Measurements from ENCODE around the gene SH3PXD2B.
A peak's percentile ranks its signal among the peaks of the same experiment; 100 is the strongest.

The SH3PXD2B gene

GRCh38 chr5:172463031-172463430 lies 8.7 kb upstream of the SH3PXD2B start:
- H3K36me3 ChIP-seq (ENCODE audit: control insufficient read depth in 1 of 2, insufficient read depth in 2 of 2, low read length in 2 of 2): no peaks in the 10 kb centered on the region
- no peak overlapping the region for H3K4me3 ChIP-seq (ENCODE audit: low read depth in 1 of 2, low read length in 2 of 2)
- no peaks in the 10 kb centered on the region for H3K9me3 ChIP-seq (ENCODE audit: control insufficient read depth in 1 of 2, low read length in 2 of 2)
- H3K27ac ChIP-seq (ENCODE audit: low read length): no peak overlapping the region
- H3K4me1 ChIP-seq (ENCODE audit: control insufficient read depth in 1 of 2, insufficient read depth in 2 of 2, low read length in 2 of 2): no peaks in the 10 kb centered on the region
- no peaks in the 10 kb centered on the region for H3K27me3 ChIP-seq (ENCODE audit: low read depth, low read length)

DNA sequence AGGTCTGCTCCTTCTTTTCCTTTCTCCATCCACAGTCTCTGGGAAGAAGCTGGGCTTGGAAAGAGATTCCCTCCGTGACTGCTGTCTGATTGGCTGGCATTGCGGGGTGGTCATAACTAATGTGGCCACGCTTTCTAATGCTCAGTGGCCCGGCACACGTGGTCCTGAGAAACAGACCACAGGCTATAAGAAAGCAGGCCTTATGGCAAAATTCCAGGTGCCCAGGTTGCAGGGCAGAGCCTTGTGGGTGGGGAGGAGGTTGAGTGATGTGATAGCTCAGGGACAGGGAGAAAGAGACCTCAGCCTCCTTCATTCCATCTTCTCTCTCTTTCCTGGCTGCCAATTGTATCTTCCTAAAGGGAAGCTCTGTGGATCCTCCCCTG lies 5.4 kb upstream of the SH3PXD2B start:
- H3K9me3 ChIP-seq (ENCODE audit: control insufficient read depth in 1 of 2, low read length in 2 of 2): no peaks in the 10 kb centered on the region
- no peaks in the 10 kb centered on the region for H3K36me3 ChIP-seq (ENCODE audit: control insufficient read depth in 1 of 2, insufficient read depth in 2 of 2, low read length in 2 of 2)
- H3K27me3 ChIP-seq (ENCODE audit: low read depth, low read length): no peaks in the 10 kb centered on the region
- H3K27ac ChIP-seq (ENCODE audit: low read length): no peak overlapping the region
- no peak overlapping the region for H3K4me3 ChIP-seq (ENCODE audit: low read depth in 1 of 2, low read length in 2 of 2)
- peaks cover 4 to 9% of the 10 kb centered on the region in 2 donors for H3K4me1 ChIP-seq (ENCODE audit: control insufficient read depth in 1 of 2, insufficient read depth in 2 of 2, low read length in 2 of 2)

GRCh38 chr5:172458976-172459782 lies 4.9 kb upstream of the SH3PXD2B start:
- no peaks in the 10 kb centered on the region for H3K36me3 ChIP-seq (ENCODE audit: control insufficient read depth in 1 of 2, insufficient read depth in 2 of 2, low read length in 2 of 2)
- H3K27ac ChIP-seq (ENCODE audit: low read length): no peak overlapping the region
- peaks cover 5 to 11% of the 10 kb centered on the region in 2 donors for H3K4me1 ChIP-seq (ENCODE audit: control insufficient read depth in 1 of 2, insufficient read depth in 2 of 2, low read length in 2 of 2)
- H3K4me3 ChIP-seq (ENCODE audit: low read depth in 1 of 2, low read length in 2 of 2): no peak overlapping the region
- no peaks in the 10 kb centered on the region for H3K27me3 ChIP-seq (ENCODE audit: low read depth, low read length)
- H3K9me3 ChIP-seq (ENCODE audit: control insufficient read depth in 1 of 2, low read length in 2 of 2): no peaks in the 10 kb centered on the region

DNA sequence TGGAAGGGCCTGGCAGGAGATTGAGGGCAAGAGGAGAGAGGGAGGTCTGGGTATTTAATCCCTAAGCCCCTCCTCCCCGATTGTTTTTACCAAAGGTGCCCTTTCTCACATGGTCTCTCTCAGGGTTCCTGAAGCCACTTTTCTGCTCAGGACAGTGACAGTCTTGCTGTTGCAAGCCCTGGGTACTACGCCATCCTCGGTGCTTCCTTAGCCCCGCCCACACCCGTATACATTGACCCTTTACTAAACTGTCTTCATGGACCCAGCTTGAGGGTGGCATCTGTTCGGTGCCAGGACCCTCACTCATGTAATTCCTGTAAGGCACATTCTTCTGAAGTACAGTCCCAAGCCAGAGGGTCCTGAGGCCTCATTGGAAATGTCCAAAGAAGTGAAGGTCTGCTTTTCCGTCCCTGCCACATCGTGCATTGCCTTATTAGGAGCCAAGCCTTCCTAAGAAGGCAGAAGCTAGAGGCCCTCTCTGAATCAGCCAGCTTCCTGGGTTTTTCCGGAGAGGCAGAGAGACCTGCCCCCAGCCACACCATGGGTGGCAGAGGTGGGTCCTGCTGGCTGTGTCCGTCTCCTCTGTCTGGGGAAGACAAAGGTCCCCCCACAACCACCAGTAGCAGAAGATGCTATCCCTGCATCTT lies 1.9 kb upstream of the SH3PXD2B start:
- no peaks in the 10 kb centered on the region for H3K9me3 ChIP-seq (ENCODE audit: control insufficient read depth in 1 of 2, low read length in 2 of 2)
- peaks cover 9 to 22% of the 10 kb centered on the region in 2 donors for H3K4me1 ChIP-seq (ENCODE audit: control insufficient read depth in 1 of 2, insufficient read depth in 2 of 2, low read length in 2 of 2)
- H3K36me3 ChIP-seq (ENCODE audit: control insufficient read depth in 1 of 2, insufficient read depth in 2 of 2, low read length in 2 of 2): no peaks in the 10 kb centered on the region

DNA sequence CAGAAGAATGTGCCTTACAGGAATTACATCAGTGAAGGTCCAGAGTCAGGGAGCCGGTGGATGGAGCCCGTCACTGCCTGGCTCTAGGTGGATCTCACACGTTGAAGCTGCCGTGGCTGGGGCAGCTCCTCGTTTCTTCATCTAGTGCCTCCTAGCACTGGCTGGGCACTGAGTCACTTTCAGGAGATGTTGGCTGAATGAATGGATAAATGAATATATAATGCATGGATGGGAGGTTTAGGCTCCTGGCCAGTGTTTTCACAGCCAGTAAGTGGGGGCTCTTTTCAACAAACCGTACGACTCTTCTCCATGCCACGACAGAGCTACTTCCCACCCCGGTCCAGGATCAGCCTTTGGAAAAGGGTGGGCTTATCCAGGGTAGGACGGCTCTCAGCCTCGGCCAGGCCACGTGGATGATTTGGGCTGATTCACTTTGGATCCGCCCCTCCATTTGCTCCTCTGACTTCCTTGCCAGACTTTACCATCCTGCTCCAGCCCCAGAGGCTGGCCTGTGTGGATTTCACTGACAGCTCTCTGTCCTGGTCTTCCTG lies 1.3 kb upstream of the SH3PXD2B start:
- no peak overlapping the region for H3K4me3 ChIP-seq (ENCODE audit: low read depth in 1 of 2, low read length in 2 of 2)

More for the DNA sequence above, 1.9 kb upstream of the SH3PXD2B start:
- H3K27ac ChIP-seq (ENCODE audit: low read length): no peak overlapping the region
- H3K27me3 ChIP-seq (ENCODE audit: low read depth, low read length): no peaks in the 10 kb centered on the region
- no peak overlapping the region for H3K4me3 ChIP-seq (ENCODE audit: low read depth in 1 of 2, low read length in 2 of 2)

DNA sequence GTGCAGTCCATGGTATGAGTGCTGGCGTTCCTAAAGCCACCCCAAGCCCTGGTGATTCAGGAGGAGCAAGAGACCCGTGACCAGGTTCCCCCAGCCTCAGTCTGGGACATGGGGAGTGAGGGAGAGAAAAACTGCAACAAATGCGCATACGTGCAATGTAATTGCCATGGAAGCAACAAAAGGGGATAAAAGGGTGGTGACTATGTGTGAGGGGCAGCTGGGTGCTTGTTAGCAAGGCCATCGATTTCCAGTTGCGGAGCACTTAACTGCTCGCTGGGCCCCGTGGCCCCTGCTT lies 709 bp upstream of the SH3PXD2B start:
- peak overlapping the region; percentile 56 to 61 for H3K4me3 ChIP-seq (ENCODE audit: low read depth in 1 of 2, low read length in 2 of 2)
- H3K27ac ChIP-seq (ENCODE audit: low read length): no peak overlapping the region
- no peaks in the 10 kb centered on the region for H3K36me3 ChIP-seq (ENCODE audit: control insufficient read depth in 1 of 2, insufficient read depth in 2 of 2, low read length in 2 of 2)
- H3K27me3 ChIP-seq (ENCODE audit: low read depth, low read length): no peaks in the 10 kb centered on the region
- H3K4me1 ChIP-seq (ENCODE audit: control insufficient read depth in 1 of 2, insufficient read depth in 2 of 2, low read length in 2 of 2): peaks cover 9 to 30% of the 10 kb centered on the region in 2 donors
- H3K9me3 ChIP-seq (ENCODE audit: control insufficient read depth in 1 of 2, low read length in 2 of 2): no peaks in the 10 kb centered on the region

More for the DNA sequence above, 1.3 kb upstream of the SH3PXD2B start:
- Histone ChIP-seq H3K27ac (ENCODE audit: low read length) (no peak overlapping the region), H3K27me3 (ENCODE audit: low read depth, low read length) (no peaks in the 10 kb centered on the region), H3K9me3 (ENCODE audit: control insufficient read depth in 1 of 2, low read length in 2 of 2) (no peaks in the 10 kb centered on the region), H3K4me1 (ENCODE audit: control insufficient read depth in 1 of 2, insufficient read depth in 2 of 2, low read length in 2 of 2) (peaks cover 9 to 28% of the 10 kb centered on the region in 2 donors), H3K36me3 (ENCODE audit: control insufficient read depth in 1 of 2, insufficient read depth in 2 of 2, low read length in 2 of 2) (no peaks in the 10 kb centered on the region)

GRCh38 chr5:172453986-172454357 lies 353 bp downstream of the SH3PXD2B start:
- H3K4me1 ChIP-seq (ENCODE audit: control insufficient read depth in 1 of 2, insufficient read depth in 2 of 2, low read length in 2 of 2): peaks cover 9 to 34% of the 10 kb centered on the region in 2 donors
- H3K27me3 ChIP-seq (ENCODE audit: low read depth, low read length): no peaks in the 10 kb centered on the region
- no peaks in the 10 kb centered on the region for H3K36me3 ChIP-seq (ENCODE audit: control insufficient read depth in 1 of 2, insufficient read depth in 2 of 2, low read length in 2 of 2)
- peak overlapping the region; percentile 80 for H3K4me3 ChIP-seq (ENCODE audit: low read depth in 1 of 2, low read length in 2 of 2)
- no peaks in the 10 kb centered on the region for H3K9me3 ChIP-seq (ENCODE audit: control insufficient read depth in 1 of 2, low read length in 2 of 2)
- peak overlapping the region; percentile 73 for H3K27ac ChIP-seq (ENCODE audit: low read length)

GRCh38 chr5:172453206-172453985 lies 929 bp downstream of the SH3PXD2B start:
- Histone ChIP-seq H3K4me3 (ENCODE audit: low read depth in 1 of 2, low read length in 2 of 2) (peak overlapping the region; percentile 80), H3K9me3 (ENCODE audit: control insufficient read depth in 1 of 2, low read length in 2 of 2) (no peaks in the 10 kb centered on the region), H3K27ac (ENCODE audit: low read length) (peak overlapping the region; percentile 73), H3K36me3 (ENCODE audit: control insufficient read depth in 1 of 2, insufficient read depth in 2 of 2, low read length in 2 of 2) (no peaks in the 10 kb centered on the region), H3K27me3 (ENCODE audit: low read depth, low read length) (no peaks in the 10 kb centered on the region), H3K4me1 (ENCODE audit: control insufficient read depth in 1 of 2, insufficient read depth in 2 of 2, low read length in 2 of 2) (peaks cover 9 to 38% of the 10 kb centered on the region in 2 donors)

GRCh38 chr5:172452398-172453205 lies 1.7 kb downstream of the SH3PXD2B start:
- H3K4me1 ChIP-seq (ENCODE audit: control insufficient read depth in 1 of 2, insufficient read depth in 2 of 2, low read length in 2 of 2): peaks cover 9 to 46% of the 10 kb centered on the region in 2 donors
- no peaks in the 10 kb centered on the region for H3K36me3 ChIP-seq (ENCODE audit: control insufficient read depth in 1 of 2, insufficient read depth in 2 of 2, low read length in 2 of 2)
- H3K9me3 ChIP-seq (ENCODE audit: control insufficient read depth in 1 of 2, low read length in 2 of 2): no peaks in the 10 kb centered on the region
- no peaks in the 10 kb centered on the region for H3K27me3 ChIP-seq (ENCODE audit: low read depth, low read length)
- H3K4me3 ChIP-seq (ENCODE audit: low read depth in 1 of 2, low read length in 2 of 2): peak overlapping the region; percentile 80
- peak overlapping the region; percentile 73 for H3K27ac ChIP-seq (ENCODE audit: low read length)

DNA sequence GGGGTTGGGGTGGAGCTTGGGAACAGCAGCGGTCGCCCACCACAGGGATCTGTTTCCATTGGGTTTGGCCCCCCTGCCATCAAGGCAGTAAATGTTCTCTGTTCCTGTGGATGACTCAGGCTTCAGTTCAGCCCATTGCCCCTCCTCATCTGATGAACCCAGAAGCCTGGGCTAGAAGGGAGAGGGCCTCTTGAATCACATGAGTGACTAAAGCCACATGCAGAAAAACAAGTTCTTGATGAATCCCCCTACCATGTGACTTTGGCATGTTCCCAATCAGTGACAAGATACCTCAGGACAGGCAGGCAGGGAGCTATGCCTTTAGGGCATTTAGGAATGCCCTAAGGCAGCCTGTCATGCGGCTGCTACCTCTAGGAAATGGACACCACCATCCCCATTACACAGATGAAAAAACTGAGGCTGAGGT lies 2.5 kb downstream of the SH3PXD2B start:
- H3K27ac ChIP-seq (ENCODE audit: low read length): peak overlapping the region; percentile 73
- peaks cover 16 to 54% of the 10 kb centered on the region in 2 donors for H3K4me1 ChIP-seq (ENCODE audit: control insufficient read depth in 1 of 2, insufficient read depth in 2 of 2, low read length in 2 of 2)
- peak overlapping the region in 1 of 2 donors; percentile 80 for H3K4me3 ChIP-seq (ENCODE audit: low read depth in 1 of 2, low read length in 2 of 2)
- H3K9me3 ChIP-seq (ENCODE audit: control insufficient read depth in 1 of 2, low read length in 2 of 2): no peaks in the 10 kb centered on the region
- H3K27me3 ChIP-seq (ENCODE audit: low read depth, low read length): no peaks in the 10 kb centered on the region
- no peaks in the 10 kb centered on the region for H3K36me3 ChIP-seq (ENCODE audit: control insufficient read depth in 1 of 2, insufficient read depth in 2 of 2, low read length in 2 of 2)

All from muscle layer of duodenum (tissue), 2 donors.